SKM-1 treated with dmso at 0.1 percent for 144 hours (cell line): ENCODE data around the gene EFCAB12.

Source experiments
- DNase-seq: peaks from one replicate; lab custom pipeline; 2025; ENCODE audit not compliant: unreplicated experiment; lab: John Stamatoyannopoulos, UW

Gene EFCAB12

DNA sequence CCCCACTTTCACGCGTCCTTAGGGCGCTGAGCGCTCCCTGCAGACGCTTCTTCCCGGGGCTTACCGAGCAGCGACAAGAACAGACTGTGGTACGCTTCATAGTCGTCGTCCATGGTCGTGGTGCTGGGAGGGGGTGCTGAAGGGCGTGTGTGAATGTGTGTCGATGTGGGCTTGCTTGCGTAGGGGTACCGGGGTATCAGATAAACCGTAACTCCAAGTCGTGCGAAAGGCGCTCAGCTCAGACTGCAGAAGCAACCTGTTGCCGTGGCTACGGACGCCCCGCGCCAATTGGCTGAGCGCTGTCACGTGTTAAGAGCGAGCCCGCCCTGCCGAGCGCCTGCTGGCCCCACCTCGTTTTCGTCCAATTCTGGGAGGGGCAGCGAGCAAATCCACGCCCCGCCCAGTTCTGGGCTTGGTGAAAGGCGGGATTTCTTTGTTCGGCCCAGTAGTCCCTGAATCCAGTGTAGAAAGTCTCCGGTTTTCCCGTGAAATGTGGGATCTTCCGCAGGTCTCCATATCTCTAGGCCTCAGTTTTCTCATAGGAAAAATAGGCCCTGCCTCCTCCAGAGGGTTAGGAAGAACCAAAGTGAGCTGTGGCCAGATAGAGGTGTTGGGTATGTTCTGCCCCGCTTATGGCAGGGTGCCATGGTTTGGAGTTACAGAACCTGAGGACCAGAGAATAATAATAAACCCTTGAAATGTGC lies at the start of gene EFCAB12:
TSS of gene EFCAB12 (minus strand) at position 261 of the 704 bp plus-strand sequence. CDS start at position 113, 148 bp downstream.
- DNase-seq: no peak

DNA sequence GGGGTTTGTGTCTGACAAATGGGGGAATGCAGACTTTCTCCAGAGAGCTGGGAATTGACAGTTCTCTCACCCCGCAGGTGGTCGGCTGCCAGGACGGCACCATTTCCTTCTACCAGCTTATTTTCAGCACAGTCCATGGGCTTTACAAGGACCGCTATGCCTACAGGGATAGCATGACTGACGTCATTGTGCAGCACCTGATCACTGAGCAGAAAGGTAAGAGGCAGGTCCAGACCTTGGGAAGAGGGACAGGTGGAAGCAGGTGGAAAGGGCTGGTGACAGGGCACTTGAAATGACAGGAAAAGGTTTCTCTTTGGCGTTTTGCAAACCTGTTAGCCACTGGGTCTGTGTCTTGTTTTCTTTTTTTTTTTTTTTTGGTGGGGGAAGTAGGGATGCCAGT lies 48.1 kb upstream of the EFCAB12 start:
- DNase-seq: no peak

DNA sequence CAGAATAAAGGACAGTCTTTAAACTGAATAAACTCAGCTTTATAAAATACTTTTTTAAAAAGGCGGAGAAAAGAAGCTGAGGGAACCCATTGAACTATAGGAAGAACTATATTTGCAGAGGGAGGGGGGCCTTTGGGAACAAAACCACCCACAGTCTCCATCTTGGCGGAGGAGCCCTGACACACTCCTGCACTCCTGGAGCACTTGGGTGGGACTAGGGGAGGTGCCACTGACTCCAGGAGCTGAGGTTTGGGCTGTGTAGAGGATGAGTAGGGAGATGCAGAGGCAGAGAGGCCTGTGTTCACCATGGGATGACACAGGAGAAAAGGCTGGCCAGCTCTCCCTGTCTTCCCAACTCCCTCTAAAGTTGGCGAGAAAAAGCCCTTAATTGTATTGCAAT lies 47.4 kb upstream of the EFCAB12 start:
- no peak for DNase-seq

DNA sequence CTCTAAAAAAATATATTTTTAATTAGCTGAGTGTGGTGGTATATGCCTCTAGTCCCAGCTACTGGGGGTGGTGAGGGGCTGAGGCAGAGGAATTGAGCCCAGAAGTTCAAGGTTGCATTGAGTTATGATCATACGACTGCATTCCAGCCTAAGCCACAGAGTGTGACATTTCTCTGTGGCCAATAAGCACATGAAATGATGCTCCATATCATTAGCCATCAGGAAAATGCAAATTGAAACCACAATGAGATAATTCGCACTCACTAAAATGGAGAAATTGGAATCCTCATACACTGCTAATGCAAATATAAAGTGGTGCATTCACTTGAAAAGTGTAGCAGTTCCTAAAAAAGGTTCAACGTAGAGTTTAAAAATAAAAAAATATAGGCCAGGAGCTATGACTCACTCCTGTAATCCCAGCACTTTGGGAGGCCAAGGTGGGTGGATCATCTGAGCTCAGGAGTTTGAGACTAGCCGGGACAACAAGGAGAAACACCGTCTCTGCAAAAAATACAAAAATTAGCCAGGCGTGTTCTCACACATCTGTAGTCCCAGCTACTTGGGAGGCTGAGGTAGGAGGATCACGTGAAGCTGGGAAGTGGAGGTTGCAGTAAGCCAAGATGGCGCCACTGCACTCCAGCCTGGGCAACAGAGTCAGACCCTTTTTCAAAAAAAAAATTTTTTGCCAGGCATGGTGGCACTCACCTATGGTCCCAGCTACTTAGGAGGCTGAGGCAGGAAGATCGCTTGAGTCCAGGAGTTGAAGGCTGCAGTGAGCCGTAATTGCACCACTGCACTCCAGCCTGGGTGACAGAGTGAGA lies 46.8 kb upstream of the EFCAB12 start:
- DNase-seq: no peak

DNA sequence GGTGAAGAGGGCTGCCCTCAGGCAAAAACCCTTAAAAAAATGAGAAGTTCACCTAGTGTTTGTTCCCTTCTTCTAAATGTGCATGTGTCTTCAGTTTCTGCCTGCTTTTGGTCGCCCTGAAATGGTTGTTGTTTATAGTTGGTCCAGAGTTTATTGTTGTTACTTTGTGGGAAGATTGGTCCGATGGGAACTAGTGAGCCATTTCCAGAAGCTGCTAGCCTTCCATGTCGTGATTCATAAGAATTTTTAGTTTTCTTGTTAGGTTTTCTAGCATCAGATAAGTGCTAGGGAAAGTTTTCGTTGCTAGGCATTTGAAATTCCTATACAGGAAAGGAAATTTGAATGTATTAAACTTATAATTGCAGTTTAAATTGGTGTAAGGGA lies 45.3 kb upstream of the EFCAB12 start:
- DNase-seq: no peak

DNA sequence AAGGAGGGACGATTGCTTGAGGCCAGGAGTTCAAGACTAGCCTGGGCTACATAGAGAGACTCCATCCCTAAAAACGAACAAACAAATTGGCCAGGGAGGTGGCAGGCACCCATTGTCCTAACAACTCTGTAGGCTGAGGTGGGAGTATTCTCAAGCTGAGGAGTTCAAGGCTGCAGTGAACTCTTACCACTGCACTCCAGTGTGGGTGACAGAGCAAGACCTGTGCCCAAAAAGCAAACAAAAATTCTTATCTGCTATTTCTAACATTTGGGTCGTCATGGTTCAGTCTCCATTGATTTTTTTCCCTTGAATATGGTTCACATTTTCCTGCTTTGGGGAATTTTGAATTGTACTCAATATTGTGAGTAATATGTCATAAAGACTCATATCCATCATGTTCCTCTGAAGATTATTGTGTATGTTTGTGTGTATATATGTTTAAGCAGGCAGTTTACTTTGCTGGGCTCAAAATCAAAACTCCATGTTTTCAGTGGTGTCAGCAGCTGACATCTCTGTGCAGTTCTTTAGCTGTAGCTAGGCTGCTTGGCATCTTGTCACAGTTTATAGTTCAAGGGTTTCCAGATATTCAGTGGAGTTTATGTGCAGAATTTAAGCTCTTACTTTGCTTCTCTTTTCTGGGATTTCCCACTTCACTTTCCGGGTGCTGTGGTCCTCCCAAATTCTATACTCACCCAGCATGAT lies 44.8 kb upstream of the EFCAB12 start:
- no peak for DNase-seq

DNA sequence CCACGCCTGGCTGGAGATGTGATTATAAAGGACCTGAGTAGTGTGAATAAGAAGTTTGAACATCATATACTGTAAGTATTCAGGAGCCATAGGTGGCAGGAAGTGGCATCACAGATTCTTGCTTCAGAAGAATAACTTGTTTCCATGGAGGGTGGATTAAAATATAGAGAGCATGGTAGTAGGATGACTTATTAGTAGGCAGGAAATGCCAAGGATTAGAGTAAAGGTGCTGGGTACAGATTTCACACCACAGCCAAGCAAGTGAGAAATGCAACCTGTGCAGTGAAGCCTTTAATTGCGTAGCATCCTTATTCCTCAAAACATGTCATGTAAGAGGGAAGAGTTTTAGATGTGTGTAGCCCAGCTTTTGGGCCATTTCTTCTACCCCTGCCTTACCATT lies 42.4 kb upstream of the EFCAB12 start:
- no peak for DNase-seq

DNA sequence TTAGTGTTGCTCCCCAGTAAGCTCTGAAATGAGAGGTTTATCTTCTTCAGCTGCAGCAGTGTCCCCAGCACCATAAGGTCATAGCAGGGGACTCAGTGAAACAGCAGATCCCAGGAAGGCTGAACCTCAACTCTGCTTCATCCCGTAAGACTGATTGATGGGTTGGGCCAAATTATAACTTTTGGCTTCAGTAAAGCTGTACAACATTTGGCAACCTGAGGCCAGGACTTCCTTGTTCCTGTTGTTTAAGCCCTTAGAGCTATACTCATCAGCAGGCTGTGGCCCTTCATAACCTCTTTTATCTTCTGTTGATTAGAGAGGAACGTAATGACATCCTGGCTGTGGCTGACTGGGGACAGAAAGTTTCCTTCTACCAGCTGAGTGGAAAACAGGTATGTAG lies 40.6 kb upstream of the EFCAB12 start:
- DNase-seq: no peak

DNA sequence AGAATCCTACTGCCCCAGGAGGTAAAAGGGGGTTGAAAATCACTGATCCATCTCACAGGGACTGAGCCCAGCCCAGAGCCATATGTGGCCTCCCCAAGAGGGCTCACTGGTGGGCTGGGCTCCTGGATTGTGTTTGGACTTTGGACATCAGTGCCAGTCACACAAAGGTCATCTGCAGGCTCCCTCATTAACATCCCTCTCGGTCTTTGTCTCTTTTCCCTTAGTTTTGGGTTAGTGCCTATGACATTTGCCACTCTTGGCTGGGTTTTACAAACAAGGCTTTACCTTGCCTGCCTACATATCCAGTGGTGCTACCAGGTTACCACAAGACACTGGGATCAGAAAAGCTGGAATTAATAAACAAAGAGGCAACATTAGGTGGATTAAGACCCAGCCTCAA lies 39.5 kb upstream of the EFCAB12 start:
- DNase-seq: no peak

DNA sequence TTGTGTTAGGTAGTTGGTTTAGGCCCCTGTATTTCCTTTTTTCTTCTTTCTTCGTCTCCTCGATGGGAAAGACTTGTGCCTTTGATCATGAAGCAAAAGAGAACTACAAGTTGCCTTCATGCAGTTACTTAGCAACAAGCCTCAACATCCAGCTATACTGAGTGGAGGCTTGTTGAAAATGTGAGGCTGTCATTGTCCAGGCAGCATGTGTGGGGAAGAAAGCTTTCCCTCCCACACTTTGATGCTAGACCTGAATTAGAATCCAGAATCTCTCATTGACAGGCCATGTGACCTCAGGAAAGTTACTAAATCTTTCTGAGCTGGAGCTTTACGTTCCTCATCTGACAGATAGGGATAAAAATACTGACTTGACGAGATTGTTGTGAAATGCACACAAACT lies 35.3 kb upstream of the EFCAB12 start:
- no peak for DNase-seq

DNA sequence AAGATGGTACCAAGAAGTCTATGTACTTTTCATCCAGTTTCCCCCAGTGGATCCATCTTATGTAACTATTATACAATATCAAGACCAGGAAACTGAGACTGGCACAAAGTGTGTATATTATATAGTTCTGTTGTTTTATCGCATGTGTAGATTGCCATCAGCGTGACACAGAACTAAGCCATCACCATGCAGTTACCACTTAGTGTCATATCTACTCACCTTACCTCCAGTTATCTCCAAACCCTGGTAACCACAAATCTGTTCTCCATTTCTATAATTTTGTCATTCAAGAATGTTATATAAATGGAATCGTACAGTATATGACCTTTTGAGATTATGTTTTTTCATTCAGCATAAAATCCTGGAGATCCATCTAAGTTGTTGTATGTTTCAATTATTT lies 34.7 kb upstream of the EFCAB12 start:
- DNase-seq: no peak

DNA sequence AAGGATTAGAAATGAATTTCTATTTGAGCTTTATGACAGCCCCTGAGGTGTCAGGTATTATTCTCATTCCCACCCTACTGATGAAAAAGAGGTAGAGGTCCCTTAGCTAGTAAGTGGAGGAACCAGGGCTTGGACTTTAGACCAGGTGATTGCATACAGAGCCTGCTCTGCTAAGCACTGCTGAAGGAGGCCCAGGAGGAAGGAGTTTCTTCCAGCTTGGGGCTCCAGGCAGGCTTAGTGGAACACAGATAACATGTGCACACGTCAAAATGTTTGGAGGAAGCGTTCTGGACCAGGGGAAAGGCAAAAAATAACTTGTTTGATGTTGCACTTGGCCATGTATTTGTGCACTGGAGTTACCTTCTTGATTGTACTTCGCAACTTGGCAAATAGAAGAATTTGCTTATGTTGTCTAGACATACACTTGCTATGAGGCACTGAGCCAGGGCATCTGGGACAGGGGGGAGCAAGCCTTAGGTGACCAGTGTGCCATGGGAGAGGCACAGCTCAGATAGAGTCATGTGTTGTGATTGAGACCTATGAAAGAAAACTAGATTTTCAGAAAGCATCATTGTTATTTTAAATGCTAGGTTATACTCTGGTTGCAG lies 34.0 kb upstream of the EFCAB12 start:
- no peak for DNase-seq

DNA sequence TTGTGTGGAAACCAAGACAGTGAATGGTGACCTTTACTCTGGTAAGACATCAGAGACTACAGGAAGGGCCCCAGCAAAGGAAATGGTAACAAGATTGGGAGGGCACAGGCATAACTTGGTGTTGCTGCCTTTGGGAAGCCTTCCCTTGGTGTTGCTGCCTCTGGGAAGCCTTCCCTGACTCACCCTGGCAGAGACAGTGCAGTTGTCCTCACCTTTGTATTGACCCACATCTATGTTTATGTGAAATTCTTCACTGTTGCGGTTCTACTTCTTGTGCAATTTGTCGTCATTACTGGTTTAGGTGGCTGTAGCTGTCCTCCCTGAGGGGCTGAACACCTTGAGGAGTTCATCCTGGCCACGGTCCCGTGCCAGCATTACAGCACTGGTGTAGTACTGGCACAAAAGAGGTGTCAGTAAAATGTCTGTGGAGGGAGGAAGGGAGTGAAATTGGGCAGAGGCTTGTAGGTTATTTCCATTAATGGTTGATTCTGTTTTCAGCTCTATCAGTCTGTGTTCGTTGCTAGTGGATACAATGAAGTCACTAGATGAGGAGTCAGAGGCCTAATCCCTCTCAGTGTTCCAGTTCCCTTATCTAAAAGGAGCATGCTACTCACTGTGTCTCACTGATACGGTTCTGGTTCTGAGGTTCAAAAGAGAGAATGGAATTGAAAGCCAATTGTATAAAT lies 33.2 kb upstream of the EFCAB12 start:
- no peak for DNase-seq

DNA sequence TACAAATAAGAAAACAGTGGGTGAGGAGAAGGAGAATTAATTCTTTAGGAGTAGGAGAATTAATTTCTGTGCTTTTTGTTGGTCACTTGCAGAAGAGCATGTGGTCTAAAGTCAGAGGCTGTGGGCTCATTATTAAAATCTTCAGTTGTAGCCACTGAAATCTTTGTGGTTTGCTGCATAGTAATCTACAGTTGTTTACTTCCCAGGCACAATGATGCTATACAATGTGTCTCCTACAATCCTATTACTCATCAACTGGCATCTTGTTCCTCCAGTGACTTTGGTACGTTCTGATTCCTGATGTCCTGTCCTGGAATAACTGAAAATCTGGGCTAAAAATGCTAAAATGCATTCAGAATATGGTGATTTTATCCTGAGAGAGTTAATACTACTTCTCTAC lies 32.6 kb upstream of the EFCAB12 start:
- DNase-seq: no peak

DNA sequence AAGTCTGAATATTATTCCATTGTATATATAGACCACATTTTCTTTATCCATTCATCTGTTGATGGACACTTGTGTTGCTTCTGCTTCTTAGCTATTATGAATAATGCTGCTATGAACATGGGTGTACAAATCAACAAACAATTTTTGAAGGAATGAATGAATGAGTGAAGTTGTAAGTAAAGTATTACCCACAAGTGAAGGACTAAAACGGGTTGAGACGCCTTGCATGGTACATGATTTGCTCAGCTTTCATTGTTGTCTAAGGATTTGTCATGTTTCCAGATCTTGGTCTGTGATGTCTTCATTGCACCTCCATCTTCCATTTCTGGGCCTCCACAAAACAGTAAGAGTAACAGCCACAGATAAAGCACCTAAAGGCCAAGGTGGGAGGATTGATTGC lies 32.1 kb upstream of the EFCAB12 start:
- DNase-seq: no peak

DNA sequence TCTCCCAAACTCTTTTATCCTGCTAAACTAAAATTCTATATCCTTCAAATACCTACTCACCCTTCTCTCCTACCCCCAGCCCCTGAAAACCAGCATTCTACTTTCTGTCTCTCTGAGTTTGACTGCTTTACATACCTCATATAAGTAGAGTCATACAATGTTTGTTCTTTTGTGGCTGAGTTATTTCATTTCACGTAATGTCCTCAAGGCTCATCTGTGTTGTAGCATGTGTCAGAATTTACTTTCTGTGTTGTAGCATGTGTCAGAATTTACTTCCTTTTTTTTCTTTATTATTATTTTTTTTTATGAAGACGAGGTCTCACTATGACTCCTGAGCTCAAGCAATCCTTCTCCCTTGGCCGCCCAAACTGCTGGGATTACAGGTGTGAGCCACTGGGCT lies 31.7 kb upstream of the EFCAB12 start:
- DNase-seq: no peak

DNA sequence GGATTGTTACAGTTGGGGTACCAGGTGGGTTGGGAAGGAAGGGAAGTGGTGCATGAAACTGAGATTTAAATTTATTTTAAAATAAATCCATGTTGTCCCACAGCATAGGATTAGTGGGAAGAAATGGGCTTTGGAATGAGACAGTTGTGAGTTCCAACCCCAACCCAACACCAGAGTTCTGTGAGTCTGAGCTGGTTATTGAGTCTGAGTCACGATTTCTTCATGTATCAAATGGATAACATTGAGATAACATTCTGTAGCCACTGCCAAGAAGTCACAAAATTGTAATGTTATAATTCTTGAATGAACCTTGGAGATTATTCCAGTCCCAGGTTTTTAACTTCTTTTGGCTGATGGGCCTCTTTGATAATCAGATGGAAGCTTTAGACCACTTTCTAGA lies 25.3 kb upstream of the EFCAB12 start:
- no peak for DNase-seq

DNA sequence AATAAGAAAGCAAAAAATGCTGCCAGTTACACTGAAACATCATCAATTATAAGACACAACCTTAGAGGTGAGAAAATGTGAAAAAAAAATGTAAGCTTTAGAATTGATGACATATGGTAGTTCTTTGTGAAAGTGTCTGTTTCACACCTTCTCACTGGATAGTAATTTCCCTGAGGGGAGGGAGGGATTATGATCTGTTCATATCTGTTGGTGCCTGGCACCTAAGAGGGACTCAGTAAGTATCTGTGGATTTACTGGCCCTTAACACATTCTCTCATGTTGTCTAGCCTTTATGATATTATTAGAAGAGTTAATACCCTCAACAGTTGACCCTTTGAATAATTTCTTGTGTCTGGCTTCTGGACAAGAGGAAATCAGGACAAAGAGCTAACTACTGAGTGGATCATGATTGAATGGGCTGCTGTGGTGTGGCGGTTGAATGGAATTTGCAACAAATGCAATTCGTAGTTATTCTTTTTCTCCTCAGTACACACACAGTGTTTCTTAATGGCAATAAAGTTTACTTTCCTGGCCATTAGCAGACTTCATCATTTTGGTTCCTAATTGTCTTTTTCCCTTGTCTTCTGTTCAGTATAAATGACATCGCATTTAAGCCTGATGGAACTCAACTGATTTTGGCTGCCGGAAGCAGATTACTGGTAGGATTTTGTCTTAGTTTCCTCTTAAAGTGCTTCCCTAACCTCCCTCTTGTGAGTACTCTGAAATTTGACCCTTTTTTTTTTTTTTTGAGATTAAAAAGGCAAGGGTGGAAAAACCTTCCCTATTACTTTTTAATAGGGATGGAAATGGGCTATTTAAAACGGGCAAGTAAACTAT lies 21.1 kb upstream of the EFCAB12 start:
- DNase-seq: no peak

DNA sequence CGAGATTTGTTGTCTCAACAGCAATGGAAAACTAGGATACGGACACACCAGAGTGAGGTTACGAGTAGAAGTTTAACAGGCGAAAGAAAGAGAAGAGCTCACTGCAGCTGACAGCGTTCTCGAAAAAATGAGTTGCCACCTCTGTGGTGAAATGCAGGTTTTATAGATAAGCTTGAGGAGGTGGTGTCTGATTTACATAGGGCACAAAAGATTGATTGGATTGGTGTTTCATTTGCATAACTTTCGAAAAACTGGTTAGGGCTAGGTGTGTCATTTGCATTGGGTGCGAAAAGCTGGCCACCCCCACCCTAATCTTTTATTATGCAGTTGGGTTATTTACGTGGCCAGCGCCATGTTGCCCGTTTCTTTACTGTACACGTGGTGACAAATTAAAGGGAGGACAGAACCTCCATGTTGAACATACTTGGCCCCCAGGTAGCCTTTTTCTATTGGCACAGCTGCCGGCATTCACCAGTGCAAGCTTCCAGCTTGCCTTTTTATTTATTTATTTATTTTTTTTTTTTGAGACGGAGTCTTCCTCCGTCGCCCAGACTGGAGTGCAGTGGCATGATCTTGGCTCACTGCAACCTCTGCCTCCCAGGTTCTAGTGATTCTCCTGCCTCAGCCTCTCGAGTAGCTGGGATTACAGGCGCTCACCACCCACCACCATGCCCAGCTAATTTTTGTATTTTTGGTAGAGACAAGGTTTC lies 19.9 kb upstream of the EFCAB12 start:
- no peak for DNase-seq

DNA sequence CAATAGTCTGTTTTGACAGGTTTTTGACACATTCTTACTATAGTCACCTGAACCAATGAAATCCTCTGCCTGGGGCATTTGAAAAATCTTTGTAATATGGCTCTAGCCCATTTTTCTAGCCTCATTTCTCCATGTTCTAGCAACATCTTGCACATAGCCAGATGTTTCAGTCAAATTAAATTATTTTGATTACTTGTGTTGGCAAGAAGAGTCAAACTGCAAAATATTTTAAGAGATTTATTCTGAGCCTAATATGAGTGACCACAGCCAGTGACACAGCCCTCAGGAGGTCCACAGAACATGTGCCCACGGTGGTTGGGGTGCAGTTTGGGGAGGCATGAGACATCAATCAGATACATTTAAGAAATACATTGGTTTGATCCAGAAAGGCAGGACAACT lies 18.5 kb upstream of the EFCAB12 start:
- no peak for DNase-seq
